CD1c-positive myeloid dendritic cell (primary cell): ENCODE data around the gene BANP.
"Not testable (repeated sequence)": the region's sequence is repeated elsewhere in the genome, so short reads cannot be mapped to it uniquely, and the experiment has no call there.

Source experiments
- DNase-seq: peaks from one replicate; pipeline ENCODE4 v3.0.0-alpha.2; 2016; ENCODE audit errors: extremely low spot score

The BANP gene

DNA sequence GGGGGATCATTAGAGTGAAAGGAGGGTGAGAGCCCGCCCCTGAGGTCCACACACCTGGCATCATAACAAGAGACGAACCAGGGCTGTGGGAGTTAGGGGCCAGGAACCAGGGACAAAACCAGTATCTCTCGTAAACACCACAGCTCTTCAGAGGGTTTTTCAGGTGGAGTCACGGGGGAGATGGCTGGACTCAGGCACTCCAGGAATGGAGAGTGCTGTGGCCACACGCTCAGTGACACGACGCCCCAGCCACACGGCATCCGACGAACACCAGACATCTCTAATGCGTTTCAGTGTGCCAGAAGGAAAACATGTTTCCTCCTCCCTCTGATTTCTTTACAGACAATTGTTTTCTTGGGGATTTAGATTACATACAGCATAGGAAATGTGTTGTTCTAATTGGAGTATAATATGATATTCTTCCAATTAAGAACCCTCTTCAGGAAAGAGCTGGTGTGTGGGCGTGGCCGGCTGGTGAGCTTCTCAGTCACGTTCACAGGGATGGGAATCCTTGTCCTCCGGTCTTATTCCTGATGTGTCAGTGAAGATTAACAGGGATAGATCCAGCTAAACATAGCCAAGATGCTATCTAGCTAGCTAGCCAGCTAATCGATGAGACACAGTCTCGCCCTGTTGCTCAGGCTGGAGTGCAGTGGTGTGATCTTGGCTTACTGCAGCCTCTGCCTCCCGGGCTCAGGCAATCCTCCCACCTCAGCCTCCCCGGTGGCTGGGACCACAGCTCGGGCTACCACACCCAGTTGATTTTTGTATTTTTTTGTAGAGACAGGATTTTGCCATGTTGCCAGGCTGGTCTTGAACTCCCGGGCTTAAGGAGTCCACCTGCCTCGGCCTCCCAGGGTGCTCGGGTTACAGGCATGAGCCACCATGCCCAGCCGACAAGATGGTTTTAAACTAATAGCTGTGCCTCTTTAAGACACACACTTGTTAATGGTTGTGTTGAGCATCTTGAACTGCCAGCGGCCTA, 98.6 kb downstream of the BANP start:
- no peak for DNase-seq

DNA sequence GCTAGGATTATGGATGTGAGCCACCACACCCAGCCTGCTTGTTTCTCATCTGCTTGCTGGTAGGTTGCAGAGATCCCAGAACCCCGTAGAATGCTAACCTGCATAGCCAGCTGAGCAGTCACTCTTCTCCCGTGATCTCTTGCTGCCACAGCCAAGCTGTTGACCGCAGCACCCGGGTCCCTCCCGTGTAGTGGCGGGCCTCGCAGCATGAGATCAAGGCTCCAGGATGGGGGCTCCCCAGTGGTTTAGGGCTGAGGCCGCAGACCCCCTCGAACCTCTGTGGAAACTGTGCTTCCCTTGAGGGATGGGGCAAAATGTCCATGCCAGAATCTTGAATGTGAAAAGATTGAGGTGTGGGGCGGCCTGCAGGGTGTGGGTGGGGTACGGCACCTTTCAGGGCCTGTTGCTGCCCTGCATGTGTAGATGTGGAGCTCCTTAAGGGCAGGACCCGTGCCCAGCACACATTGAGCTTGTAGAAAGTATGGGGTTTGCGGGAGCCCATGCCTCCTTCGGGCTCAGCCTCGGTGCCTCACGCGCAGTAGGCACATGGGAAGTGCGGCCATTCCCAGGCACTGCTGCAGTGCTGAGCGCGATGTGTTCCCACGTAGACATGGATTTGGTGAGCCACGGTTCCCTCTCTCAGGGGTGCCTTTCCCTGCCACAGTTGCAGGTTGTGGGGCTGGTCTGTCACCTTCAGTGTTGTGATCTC, 99.9 kb downstream of the BANP start:
- DNase-seq = no peak

DNA sequence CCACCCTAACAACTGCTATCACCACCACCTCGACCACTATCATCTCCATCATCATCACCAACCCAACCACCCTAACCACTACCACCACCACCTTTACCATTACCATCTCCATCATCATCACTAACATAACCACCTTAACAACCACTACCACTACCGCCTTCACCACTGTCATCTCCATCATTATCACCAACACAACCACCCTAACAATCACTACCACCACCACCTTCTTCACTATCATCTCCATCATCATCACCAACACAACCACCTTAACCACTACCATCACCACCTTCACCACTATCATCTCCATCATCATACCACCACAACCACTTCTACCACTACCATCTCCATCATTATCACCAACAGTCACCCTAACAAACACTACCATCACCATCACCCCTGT, 101.4 kb downstream of the BANP start:
- DNase-seq = no peak

DNA sequence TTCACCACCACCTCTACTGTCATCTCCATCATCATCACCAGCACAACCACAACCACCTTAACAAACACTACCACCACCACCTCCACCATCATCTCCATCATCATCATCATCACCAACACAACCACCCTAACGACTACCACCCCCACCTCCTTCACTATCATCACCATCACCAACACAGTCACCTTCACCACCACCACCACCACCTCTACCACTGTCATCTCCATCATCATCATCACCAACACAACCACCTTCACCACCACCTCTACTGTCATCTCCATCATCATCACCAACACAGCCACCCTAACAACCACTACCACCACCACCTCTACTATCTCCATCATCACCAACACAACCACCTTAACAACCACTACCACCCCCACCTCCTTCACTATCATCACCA, 102.2 kb downstream of the BANP start:
- DNase-seq = not testable (repeated sequence)

DNA sequence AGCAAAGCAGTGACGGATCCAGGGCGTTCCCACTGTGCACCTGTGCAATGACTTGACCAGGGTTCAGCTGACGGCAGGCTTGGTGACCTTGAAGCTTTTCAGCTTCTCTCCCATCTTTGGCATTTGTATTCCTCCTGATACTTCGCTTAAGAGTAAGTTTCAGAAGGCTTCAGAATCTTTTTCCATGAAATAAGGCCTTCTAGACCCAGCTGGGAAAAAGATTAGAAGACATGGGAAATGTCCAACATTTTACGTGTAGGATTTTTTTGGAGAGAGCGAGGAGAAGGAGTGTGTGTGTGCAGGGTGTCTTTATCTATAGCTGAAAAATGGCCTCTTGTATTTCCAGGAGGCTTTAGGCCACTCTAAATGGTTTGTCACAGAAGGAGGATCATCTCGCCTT, 104.1 kb downstream of the BANP start:
- no peak for DNase-seq

DNA sequence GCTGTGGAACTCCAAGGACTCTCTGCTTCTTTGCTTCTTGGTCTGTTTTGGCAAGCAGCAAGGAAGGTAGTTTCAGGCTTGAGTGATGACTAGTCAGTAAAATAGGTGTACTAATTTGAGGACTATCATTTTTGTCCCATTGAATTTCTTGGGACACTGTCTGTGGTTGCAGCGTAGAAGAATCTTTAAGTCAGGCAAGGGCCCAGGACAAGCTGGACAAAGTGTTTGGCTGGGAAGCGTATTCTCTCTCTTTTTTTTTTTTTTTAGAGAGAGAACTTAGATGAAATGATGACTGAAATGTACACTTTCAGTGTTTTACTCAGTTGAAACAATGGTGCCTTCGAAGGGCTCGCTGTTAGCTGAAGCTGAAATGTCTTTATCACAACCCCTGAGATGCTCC, 105.0 kb downstream of the BANP start:
- DNase-seq = no peak

DNA sequence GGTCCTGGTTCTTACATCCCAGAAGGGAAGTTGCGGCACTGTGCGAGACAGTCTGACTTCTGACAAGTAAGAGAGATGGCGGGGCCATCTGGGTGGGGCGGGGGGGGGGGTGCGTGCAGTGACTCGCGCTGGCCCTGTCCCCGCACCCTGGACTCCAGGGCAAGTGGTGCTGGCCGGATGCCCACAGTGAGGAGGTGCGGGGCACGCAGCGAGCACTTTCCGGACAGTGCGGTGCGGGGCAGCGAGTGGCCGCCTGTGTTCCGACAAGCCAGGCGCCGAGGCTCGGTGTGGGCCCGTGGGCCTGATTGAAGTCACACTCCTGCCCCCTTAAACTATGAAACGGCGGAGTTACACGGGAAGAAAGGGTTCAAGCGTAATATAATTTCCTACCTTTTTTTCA, 106.4 kb downstream of the BANP start:
- no peak for DNase-seq

DNA sequence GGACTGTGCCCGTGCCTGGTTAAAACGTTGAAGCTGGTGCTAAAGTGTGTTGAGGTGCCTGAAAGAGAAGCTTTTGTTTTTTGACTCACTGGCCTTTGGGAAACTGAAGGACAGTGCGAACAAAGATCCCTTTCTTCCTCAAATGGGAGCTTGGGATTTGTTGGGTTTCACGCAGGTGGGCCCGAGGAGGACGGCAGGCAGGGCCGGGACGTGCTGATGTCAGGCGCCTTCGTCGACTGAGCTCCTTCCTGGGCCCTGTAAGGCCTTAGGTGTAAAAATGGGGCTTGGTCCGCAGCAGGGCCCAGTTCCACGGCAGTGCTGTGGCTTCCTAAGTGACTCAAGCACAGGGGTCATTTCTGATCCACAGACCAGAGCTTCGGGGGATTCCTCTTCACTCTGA, 106.9 kb downstream of the BANP start:
- no peak for DNase-seq

DNA sequence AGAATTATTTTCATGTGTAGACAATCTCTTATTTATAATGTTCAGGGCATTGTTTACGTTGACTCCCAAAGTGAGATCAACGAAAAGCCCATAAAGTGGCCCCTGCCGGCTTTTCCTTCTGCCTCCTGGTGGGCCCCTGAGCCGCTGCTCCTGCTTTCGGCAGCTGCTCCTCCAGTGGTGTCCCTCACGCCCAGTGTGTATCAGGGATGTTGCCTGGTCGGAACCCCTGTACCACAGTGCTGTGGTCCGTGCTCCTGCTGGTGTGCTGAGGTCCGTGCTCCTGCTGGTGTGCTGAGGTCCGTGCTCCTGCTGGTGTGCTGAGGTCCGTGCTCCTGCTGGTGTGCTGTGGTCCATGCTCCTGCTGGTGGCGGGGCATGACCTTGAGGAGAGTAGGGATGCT, 107.6 kb downstream of the BANP start:
- DNase-seq = no peak

DNA sequence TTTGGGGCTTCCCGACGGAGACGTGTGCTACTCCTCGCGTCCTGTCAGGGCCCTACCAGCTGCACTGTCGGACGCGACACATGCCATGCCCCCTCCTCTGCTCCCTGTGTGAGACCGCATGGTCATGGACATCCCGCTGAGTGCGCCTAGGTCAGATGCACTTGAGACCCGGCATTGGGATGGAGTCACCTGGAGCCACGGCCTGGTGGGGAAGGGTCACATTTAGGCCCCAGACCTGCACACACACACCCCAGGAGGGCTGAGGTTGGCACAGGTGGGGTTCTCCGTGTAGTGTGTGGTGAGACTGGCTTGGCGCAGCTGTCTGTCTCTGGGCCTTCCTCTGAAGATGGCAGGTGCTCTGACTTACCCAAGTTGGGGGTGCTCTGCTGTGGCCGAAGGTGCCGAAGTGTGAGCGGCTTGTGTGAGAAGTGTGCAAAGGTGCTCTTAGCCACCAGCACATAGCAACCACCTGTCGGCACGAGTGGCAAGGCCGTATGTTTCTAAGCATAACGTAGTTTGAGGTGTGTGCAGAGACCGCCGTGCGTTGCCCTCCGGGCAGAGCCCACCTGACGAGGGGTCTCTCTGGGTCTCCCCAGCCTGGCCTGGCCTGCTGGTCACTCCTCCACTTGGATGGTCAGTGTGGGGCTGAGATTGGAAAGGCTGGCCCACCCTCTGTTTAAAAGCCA, 108.6 kb downstream of the BANP start:
- DNase-seq = no peak

DNA sequence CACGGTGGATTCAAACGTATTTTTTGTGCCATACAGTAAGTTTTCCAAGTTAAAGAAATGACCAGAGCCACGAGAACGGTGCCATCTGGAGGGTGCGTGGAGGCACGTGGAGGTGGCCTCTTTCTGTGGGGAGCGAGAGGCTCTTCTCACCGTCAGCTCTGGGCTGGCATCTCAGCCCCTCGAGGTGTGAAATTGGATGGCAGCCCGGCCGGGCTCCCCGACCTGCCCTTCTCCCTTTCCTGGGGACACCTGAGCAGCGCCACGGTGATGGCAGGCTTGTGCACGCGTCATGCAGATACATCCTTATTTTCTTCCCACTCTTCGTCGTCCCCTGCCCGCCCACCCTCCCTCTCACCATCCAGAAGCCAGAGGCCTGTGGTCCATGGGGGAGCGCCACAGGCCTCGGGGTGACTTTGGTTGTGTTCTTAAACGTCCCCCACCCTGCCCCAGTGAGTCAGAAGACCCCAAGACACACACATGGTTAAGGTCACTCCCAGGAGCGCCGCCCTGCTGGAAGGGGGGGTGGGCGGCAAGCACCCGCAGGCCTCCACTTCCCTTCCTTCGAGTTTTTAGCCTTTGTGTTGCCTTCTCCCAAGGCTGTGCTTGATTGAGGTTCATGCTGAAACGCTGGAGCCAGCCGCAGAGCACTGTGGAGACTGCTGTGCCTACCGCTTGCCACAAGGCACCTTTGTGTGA, 109.4 kb downstream of the BANP start:
- DNase-seq = no peak

DNA sequence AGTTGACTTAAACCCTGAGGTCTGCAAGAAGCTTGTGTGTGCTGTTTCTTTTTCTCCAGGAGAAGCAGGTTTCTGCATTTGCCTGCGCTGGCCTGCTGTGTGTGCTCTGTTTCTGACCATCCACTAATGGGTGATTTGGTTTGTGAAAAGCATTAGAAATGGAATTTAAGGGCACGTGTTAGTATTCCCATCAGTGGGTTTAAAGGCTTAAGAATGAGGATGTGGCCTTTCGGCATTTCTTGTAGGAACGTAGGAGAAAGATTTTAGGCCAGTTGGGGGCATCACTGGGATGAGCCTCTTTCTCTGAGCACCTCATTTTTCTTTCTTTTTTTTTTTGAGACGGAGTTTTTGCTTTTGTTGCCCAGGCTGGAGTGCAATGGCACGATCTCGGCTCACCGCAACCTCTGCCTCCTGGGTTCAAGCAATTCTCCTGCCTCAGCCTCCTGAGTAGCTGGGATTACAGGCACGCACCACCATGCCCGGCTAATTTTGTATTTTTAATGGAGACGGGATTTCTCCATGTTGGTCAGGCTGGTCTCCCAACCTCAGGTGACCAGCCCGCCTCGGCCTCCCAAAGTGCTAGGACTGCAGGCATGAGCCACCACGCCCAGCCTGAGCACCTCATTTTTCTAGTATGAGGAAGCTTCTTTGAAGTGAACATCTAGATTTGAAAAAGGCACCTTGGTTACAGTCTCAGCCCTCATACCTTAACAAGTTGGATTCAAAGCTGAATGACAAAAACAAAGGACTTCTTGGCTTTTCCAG, 110.3 kb downstream of the BANP start:
- no peak for DNase-seq

DNA sequence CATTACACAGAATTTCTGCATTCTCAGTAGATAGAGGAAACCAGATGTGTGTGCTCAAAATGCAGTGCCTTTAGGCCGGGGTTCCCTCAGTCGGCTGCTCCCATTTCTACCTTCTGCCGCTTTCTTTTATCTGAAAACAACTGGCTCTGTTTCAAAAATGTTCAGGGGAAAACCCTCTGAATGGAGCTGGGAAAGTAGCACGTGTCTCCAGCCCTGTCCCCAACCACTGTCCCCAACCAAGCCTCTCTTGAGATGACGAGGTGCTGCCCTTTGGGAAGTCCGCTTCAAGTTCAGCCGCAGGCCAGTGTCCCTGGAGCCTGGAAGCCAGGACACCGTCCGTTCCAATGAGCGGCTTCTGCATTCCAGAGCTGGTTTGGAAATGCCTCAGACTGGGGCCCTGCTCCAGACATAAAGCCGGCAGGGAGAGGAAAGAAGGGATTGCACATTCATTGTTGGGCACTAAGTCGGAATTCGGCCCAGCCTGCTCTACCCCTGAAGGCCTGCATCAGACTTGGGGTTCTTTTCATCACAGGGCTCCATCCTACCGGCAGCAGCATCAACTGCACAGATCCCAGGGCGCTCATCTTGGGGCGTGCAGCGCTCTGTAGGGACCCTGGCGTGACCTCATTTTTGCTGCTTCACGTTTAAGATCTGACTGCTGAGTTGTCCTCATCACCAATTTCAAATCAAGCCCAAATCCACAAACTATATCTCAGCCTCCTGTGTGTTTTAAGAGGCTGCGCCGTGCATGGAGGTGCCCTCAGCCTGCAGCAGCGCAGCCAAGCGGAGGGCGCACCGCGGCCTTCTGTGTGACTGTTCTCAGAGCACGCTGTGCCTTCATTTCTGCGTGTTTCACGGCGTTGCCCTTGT, 111.3 kb downstream of the BANP start:
- no peak for DNase-seq

DNA sequence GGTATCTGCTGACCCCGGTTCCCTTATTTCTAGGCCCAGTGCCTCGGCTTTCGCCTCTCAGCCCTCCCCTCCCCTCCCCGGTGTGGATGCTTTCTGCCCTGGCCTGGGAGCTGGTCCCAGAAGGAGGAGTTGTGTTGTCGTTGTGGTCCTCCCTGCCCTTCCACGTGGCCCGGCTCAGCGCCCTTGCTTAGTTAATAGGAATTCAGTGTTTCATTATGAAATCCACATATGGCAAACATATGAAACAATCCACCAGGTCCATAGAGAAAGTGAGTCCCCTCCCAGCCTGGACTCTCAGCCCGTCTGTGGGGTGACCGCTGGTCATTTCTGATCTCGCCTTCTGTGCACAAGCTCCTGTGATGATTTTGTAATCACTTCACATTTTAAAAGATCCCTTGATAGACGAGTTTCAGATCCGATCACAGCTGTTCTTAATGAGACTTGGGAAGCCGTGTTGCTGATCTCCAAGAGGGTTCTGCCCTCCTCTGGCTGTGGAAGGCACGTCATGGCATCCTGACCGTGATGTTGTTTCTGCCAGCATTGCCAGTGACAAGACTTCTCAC, 112.1 kb downstream of the BANP start:
- no peak for DNase-seq

DNA sequence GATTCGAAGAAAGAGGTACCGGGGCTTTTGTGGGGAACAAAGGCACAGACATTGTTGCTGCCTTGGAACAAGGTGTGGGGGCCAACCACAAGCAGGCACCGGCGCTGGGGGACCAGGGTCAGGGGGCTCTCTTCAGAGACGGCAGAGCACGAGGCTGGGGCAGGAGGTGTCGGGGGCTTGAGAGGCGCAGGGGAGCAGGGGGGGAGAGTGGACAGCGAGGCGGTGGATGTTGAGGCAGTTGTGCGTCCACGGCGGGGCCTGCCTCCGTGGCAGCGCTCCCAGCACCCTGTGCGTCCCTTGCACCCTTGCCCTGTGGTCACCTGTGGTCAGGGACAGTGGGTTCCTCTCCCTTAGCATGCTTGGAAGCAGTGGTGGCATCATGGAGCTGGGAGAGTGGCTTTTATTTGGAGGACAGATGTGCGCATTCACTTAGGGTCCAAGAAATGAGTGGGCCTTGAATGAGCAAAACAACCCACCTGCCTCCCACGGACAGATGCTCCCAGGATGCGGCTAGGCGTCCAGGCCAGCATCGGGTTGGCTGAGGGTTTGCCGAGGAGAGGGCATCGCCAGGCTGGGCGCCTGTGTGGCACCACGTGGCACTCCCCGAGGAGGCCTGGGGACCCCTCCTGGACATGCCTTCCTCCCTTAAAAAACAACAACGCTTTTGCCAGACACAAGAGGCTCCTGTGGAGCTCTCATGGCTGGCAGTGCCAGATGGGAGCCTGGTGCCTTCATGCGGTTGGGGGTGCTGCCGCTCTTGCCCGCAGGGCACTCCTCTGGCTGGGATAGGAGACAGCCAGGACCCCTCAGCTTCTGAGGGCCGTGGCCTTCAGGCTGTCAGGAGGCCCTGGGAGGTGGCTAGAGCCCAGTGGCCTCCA, 113.0 kb downstream of the BANP start:
- DNase-seq = no peak

DNA sequence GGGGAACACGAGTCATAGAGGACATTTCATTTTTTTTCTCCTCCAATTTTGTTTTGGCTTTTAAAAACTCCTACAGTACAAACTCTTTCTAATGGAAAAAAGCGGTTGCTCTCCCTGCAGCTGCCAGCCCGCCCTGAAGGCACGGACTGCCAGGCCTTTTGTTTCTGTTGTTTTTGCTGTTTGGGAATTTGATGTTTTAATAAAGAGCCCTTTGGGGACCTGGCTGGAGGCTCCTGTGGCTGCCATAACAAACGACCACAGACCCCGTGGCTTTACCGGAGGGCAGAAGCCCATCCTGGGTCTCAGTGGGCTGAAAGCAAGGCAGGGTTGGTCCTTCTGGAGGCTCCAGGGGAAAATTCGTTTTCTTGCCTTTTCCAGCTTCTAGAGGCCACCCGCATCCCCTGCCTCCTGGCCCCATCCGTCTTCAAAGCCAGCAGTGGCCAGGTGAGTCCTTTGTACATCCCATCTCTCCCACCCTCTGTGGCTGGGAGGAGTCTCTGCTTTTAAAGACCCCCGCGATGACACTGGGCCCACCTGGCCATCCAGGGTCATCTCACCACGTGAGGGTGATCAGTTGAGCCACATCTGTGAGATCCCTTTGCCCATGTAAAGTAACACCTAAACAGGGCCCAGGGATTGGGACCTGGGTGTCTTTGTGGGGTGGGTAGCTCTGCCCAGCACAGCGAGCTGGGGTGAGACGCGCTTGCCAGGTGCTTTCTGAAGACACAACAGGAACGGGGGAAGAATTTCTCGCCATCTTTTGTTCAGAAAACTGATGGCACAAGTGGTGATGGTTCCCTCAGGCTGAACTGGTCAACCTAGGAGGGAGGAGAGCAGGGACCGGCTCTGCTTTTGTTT, 113.9 kb downstream of the BANP start:
- no peak for DNase-seq

DNA sequence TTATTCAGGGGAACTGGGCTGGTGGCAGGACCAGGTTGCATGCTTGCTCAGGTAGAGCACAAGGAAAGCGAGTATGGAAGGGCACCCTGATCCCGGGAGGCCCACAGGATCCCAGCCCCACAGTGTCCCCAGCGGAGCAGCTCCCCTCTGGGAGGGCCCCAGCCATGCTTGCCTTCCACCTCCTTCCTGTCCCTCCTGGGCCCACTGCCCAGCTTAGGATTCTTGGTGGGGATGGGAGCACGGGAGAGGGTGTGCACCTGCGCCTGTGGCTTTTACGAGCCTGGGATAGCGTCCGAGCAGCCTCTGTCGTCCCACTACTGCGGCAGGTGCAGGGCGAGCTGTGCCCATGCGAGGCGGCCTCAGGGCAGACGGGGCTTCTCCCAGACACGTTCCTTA, 114.5 kb downstream of the BANP start:
- DNase-seq = no peak

DNA sequence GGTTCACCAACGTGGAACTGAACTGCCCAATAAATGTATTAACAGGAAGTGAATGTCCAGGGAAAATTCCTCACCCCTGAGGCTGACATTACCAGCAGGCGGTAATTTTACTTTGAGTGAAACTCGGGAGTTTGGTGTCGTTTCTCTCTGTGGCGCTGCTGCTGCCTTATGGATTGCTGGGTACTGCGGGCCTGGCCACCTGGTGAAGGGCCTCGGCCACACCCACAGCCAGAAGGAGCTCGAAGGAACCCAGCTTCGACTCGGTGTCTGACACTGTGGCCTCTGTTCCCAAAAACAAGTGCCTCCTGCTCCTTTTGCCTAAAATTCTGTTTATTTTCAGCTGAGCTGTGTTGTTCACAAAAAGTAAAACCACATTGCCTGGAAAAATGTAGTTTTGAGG, 115.0 kb downstream of the BANP start:
- DNase-seq = no peak
